Ishikawa (cell line): ENCODE data around the gene SESTD1.

Experiments used
- CREB1 ChIP-seq: IDR thresholded peaks from 2 replicates; pipeline ENCODE4 v1.6.1; 2012; ENCODE audit warnings: low read depth
- EGR1 ChIP-seq: IDR thresholded peaks from 2 replicates; pipeline ENCODE4 v1.6.1; 2012
- EP300 ChIP-seq: IDR thresholded peaks from 2 replicates; pipeline ENCODE4 v1.6.1; 2012; ENCODE audit warnings: borderline replicate concordance
- FOXM1 ChIP-seq: IDR thresholded peaks from 2 replicates; pipeline ENCODE4 v1.6.1; 2012; ENCODE audit warnings: low read depth, borderline replicate concordance
- NFIC ChIP-seq: IDR thresholded peaks from 2 replicates; pipeline ENCODE4 v1.6.1; 2012
- RAD21 ChIP-seq: IDR thresholded peaks from 2 replicates; pipeline ENCODE4 v1.6.1; 2012; ENCODE audit warnings: low read depth
- ZBTB7A ChIP-seq: IDR thresholded peaks from 2 replicates; pipeline ENCODE4 v1.6.1; 2012; ENCODE audit warnings: low read depth
- TF ChIP-seq, protein P1 (sequence below): IDR thresholded peaks from 2 replicates; pipeline ENCODE4 v1.6.1; 2012

- TF ChIP-seq NFIC: no peak
- TF ChIP-seq FOXM1: no peak
- TF ChIP-seq, protein P1, sequence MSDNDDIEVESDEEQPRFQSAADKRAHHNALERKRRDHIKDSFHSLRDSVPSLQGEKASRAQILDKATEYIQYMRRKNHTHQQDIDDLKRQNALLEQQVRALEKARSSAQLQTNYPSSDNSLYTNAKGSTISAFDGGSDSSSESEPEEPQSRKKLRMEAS: no peak
- TF ChIP-seq CREB1: no peak
- TF ChIP-seq EP300: no peak
- no peak for TF ChIP-seq RAD21
- TF ChIP-seq EGR1: no peak
- TF ChIP-seq ZBTB7A: no peak
These were observed 31.5 kb downstream of the SESTD1 start for GRCh38 chr2:179233083-179233490.
